HG02571 (cell line): Measurements from ENCODE around the gene DISC1.

Experiments
- ATAC-seq: cut with Tn5 transposase; IDR thresholded peaks from one replicate; pipeline ENCODE4 v1.9.1; 2021; ENCODE audit warnings: mild to moderate bottlenecking, moderate library complexity; ENCODE audit not compliant: unreplicated experiment

DISC1 gene

DNA sequence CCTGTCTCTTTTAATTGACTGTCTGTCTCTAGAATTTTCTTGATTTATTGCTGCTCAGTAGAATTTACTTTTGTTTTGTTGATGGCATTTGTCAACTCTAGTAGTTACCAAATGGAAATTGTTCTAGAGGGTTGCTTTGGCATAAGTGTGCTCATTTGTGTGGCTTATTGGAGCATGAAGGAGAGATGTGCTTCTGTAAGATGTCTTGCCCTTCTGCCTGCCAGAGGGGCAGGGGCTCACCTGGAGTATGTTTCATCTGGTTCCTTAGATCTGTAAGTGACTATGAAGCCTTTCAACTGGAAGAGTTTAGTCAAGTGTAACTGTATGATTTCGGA lies 345.5 kb downstream of the DISC1 start:
- no peak for ATAC-seq

DNA sequence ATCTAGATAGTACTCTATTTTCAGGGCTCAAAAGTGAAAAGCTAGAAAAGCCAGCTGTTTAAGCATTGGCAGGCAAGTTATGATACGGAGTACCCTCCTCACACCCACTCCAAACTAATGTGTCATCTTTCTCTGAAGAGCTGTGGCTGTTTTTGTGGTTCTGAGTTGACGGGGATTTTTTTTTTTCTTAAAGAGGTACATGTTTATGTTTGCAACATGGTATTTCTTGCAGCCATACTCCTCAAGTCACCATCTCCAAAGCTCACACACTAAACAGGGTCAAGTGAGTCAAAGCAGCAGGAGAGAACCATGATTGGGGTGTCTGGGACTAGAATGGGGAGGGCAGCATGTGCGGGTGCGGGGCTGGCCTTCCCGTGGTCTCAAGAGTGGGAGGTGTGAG lies 347.2 kb downstream of the DISC1 start:
- ATAC-seq, result no peak

DNA sequence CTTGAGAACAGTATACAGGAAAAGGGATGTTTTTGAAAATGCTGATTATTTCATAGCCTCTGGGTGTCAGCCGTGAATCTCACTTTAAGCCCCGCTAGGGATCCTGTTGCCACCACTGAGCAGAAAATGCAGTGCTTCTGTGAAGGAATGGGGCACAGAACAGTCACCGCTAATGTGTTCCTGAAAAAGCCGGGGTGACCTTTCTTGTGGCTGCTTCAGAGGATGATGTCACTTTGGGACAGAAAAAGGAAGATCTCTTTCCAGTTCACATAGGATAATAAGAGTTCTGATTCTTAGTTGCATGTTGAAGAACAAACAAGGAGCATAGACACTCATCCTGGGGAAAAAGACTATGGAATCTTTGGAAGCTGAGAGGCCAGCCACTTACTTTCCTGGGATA lies 349.6 kb downstream of the DISC1 start:
- ATAC-seq, result no peak

DNA sequence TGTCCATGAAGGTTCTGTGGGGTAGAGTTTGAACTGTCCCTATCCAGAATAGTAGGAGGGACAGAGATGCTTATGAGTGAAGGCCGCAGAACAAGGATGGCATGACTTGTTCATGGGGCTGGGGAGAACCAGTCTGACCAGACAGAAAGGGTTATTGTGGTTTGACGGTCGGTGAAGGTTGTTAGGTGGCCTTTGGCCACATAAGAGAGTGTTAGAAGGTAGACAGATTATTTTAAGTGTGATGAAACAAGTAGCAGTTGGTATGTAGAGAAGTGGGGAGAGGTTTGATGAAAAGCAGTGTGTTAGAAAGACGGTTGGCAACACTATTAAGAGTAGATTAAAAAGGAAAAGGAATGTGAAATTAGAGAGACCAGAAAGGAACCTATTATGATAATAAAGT lies 355.1 kb downstream of the DISC1 start:
- ATAC-seq, result no peak

DNA sequence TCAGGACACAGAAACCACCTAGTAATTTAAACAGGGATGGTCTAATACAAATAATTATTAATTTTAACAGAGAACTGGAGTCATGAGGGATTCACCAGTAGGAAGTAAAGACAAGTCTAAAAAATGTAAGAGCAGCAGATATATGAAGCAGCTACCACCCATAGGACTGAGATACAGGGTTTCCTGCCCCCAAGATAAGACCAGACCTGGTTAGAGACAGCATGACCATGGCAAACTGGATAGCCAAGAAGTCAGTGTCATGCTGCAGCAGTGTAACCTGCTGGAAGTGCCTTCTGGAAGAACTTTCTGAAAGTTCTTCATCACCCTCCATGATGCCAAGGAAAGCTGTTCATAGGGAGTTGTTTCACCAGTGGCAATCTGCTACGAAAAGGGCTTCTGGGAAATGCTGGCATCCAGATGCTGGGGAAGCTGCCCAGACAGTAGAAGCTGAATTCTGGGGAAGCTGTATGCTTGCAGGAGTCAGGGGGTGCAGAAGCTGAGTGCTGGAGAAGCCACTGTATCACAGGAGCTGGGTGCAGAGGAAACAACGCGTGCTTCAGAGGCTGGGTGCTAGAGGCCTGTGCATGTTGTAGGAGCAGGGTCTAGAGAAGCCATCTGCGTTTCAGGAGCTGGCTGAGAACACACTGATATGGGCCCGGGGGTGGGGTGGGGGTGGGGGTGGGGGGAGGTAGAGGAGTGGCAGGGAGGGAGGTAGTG lies 356.4 kb downstream of the DISC1 start:
- no peak for ATAC-seq

DNA sequence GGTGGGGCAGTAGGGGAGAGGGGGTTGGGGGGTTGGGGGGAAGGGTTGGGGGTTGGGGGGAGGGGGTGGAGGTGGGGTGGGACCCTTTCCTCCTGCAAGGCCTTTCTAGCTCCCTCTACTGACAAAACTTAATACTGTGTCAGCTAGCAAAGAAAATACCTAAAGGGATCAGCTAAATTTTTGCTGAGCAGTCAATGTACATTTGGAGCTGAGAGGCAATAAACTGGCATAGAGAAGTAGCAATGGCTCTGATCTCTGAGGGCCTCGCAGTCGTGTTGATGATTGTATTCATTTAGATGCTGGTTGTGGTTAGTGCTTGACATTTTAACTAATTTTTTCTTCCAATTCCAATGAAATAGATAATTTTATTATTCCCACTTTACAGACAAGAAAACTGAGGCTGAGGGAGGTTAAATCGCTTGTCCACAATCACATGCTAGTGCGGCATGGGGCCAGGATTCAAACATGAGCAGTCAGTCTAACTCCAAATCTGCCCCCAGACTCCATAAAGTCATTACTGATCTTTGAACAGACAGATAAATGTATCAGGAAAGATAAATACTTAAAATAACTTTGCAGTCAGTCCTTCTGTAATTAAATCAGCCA lies 357.1 kb downstream of the DISC1 start:
- ATAC-seq, result no peak

DNA sequence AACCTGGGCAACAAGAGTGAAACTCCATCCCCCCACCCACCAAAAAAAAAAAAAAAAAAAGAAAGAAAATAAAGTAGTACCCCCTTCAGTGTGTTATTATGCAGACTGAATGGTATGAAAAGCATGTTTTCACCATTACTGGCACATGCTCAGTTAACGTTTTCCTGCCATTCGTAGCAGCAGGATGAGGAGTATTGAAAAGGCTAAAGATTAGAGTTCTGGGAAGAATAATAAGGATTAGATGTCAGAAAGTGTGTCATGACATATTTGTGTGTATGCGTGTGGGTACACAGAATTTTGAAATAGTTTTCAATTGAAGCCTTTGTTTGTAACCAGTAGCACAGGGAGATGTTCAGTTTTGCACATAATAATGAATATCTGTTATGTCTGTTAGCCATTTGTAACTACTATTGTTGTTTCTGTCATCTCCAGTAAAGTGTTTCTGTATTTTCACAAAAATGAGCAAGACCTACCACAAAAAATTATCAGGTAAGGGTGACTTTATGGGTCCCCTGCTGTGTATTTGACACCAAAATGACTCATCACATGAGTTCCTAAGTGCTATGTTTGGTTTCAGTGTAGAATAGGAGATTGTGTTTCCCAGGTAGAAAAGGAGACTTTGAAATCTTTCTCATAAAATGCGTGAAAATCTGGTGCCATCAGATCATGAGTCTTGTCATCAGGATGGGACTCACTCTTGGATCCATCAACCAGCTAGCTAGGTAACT lies 358.9 kb downstream of the DISC1 start:
- ATAC-seq, result no peak

DNA sequence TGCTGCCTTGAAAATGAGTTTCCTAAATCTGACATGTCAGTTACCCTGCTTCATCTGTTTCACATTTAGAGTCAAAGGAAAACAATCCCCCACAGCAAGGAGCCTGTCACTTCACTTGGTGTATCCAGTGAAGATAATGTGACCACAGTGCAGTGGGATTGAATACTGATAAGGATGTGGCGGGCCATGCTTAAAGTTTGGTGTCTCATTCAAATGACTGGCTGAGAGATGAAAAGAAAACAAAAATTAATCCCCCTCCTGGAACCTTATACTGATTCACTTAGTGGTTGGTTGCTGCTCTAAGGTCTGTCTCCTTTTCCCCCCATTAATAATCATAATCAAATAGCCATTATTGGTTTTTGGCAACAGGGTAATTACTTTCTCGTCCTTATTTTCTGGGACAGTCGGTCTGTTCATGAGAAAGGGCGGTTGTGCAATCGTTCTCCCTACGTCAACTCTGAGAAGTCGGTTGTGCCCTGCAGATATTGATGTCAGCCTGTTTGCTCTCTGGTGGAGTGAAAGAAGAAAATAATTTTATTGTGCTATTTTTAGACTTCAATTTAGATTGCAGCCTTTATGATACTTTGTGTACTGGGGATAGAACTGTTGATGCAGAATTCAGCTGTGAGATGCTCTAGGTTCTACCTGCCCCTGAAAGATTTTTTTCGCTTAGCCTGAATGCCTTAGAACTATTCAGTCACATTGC lies 360.2 kb downstream of the DISC1 start:
- ATAC-seq, result no peak

DNA sequence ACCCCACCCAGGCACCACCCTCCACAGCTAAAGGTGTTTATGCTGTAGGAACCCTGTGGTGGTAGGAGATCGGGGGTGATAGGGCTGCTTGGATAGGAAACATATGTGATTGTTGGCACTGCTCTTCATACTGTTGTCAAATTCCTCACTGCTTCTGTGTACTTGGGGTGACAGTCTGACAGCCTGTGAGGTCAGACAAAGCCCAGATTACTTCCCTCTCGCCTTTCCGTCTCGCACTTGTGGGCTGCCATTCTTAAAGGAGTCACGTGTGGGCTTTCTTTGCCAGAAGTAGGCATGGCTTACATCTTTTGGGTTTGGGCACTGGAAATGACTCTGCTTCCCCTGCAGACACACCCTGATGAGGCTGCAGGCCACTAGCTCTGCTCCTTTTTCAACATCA lies 363.8 kb downstream of the DISC1 start:
- no peak for ATAC-seq

DNA sequence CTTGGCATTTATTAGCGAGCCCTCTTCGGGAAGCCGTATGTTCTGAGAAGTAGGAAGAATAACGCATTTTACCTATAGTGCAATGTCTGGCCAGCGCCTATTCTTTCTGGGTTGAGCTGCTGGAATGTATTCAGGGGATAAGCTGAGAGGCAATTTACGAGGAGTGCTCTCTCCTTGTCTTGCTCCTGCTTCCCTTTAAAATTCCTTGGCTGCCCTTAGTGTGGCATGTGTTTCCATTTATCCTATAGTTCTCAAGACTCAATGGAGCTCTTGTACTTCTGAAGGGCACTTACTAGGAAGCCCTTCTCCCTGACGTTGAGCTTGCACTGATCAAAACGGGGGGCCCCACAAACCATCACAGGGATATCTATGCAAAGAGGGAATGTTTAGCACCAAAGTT lies 364.6 kb downstream of the DISC1 start:
- no peak for ATAC-seq

DNA sequence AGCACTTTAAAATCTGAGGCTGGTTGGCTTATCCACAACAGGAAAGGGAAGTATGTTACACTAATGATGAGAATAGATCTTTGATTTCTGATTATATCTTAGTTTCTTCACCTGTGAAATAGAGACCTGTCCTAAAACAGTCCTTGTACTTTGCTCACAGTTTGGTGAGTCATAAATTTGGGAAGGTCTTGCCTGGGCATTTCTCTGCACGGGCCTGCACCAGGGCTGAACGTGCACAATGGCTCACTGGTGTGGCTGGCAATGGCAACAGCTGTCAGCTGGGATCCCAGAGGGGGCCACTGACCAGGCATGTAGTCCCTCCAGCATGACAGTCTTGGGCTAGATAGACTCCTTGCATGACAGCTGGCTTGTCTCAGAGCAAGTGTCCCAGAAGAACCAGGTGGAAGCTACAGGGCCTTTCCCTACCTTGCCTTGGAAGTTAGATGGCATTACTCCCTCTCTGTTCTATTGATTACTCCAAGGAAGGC lies 367.4 kb downstream of the DISC1 start:
- ATAC-seq, result no peak

DNA sequence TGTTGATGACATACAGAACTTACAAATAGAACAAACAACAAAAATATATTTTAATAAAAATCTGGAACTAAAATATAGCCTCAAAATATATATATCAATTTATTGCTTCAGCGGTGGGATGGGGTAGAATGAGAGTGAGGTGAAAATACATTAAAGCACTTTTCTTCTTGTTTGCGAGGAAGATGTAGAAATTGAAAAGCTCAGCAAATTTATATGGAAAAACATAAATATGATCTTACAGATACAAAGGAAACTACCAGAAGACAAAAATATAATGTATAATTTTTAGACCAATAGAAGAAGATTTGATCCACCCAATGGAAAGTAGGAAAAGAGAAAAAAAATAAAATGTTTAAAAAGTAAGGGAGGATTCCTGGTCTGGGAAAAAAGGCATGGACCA lies 372.2 kb downstream of the DISC1 start:
- no peak for ATAC-seq

DNA sequence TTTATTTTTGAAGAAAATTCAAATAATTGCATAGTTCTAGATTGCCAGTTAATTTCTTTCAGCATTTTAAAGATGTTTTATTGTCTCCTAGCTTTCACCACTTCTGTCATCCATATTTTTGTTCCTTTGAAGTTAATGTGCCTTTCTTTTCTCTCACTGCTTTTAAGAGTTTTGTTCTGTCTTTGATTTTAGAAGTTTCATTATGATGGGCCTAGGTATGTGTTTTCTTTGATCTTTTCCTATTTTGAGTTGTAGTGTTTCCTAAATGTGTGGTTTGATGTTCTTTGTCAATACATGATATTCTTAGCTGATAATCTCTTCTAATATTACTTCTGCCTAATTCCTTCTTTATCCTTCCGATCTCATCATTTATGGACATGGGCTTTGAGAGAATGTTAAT lies 378.7 kb downstream of the DISC1 start:
- ATAC-seq, result no peak

DNA sequence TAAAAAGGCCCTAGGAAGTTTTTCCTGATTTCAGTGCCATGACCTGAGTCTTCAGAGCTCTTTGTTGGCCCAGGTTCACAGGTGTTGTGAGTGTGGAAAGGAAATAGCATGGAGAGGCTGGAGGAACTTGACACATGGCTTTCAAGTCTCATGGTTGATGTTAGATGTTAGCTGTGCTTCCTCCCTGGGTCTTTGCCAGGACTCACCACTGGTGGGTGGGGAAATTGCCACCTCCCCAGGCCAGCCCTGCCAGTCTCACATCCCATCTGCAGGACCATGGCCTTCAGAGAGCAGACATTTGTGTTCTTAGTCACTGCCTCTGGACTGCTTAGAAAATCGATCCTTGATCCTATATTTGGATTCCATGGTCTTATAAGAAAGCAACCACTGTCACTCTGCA lies 383.2 kb downstream of the DISC1 start:
- no peak for ATAC-seq

DNA sequence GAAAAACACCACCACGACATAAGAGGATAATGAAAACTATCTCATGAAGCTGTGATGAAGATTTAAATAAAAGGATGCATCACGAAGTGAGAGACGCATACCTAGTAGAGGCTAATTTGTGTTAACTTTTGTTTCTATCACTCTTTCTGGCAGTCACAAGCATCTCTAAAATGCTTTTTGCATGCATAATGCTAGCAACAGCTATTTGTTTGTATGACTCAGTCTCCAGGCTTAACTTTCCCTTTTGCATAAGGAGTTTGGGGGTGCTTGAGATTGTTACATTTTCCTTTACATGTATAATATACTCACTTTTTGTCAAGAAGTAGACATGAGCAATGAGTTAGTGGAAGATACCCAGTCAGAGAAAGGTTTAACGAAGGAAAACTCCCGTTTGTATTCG lies 385.4 kb downstream of the DISC1 start:
- ATAC-seq, result no peak

DNA sequence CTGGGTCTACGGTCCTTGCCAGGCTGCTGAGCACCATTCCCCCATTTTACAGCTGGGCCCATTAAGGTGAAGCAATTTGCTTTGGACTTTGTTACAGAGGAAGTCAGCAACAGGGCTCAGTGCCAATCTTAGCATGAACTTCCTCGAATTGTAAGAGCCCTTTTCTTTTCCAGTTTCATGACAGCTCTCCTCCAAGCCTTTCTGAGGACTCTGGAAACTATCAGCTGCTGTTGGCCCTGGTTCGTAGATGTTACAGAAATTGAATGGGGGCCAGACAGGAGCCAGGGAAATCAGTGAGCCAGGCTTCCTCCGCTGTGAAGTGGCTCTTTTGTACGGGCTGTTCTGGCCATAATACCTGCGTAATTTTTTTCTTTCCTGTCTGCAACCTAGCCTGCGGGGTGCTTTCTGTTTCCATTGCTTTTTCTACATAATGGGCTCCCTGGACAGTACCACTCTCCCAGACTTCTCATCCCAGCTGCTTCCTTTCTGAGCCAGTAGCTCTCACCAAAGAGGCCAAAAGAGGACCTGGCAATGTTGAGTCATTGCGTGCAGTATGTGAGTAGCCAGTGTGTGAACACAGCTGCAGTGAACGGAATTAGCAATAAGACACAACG lies 386.3 kb downstream of the DISC1 start:
- no peak for ATAC-seq

DNA sequence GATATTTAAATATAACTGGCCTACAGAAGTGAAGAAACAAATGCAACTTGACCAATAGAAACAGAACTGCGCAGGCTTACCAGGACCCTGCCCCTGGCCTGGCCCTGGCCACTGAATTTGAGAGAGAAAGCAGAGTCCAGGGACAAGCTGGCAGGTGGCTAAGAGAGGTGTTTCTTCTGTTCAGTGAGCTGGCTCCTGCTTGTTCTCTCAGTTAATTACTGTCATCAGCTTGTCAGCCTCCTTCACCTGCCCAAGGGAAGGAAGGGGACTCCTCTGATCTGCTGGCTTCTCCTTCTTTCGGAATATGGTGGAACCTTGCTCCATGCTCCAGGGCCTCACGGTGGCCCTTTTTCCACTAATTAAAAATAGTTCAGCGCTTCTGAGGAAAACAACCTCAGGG lies 388.4 kb downstream of the DISC1 start:
- no peak for ATAC-seq

DNA sequence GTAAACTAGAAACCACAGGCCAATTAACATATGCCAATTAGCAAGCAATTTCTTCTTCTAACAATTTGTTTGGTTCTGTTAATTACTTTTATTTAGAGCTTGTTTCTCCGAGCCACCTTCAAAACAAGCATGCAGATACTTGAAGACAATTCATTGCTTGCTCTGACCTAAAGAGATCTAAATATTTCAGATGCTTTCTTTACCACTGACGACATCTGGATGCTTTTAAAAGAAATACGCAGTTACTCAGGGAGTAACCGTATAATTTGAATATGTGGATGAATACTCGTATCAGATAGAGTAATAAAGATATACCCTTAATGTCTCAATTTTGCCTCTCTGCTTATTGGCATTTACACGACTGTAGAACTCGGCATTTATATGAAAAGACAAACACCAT lies 390.0 kb downstream of the DISC1 start:
- no peak for ATAC-seq

DNA sequence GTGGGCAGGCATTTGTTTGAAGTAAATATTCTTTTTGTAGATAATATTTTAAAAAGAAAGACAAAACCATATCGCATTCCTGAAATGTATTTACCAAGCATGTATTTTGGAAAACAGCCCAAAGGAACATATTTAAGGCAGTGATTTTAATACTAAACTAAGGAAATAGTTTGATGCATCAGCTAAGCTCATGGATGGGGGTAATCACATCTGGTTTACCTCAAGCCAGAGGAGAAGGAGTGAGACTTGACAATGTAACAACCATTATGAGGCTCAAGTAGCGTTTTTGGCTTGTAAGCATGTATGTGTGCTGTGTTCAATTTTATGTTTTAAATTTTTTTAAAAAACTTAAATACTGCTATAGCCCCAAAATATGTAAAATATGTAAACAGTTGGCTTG lies 390.5 kb downstream of the DISC1 start:
- no peak for ATAC-seq

DNA sequence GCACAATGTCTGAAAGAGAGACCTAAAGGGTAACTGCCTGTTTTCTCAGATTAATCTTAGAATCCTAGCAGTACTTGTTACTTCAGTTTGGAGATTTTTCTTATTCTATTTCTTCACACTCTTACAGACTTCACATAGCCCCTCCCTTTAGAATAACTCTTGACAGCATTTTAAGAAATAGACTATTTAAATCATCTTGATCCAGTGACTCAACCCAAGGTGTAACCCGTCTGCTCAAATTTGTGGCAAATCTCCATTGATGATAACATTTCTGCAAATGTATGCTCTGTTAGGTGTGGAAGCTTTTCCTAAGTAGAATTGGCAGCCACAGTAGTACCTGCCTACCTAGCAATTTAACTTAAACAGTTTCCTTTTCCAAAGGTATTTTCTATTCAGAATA lies 391.2 kb downstream of the DISC1 start:
- no peak for ATAC-seq
